K562 (cell line): ENCODE data around the gene TSHR.

Source experiments
- BACH1 ChIP-seq: fragments of 200-800 bp; sonication (Bioruptor generic); IDR thresholded peaks from 2 replicates; pipeline ENCODE4 v1.6.1; 2016; ENCODE audit warnings: missing genetic modification characterization, missing compliant biosample characterization
- CREB3L1 ChIP-seq: fragments of 450-650 bp; IDR thresholded peaks from 2 replicates; pipeline ENCODE4 v1.6.1; 2014; ENCODE audit warnings: low read depth, mild to moderate bottlenecking, moderate library complexity, borderline replicate concordance
- HDAC1 ChIP-seq, 2 experiments: fragments of 450-650 bp; IDR thresholded peaks; 2 replicates each; pipeline ENCODE4 v1.6.1; 2016 to 2017; ENCODE audit warnings: inconsistent platforms in 1 of 2, mild to moderate bottlenecking in 1 of 2, moderate library complexity in 1 of 2
- JUN ChIP-seq, 2 experiments: sonication (generic) in 1 of 2; formaldehyde crosslinking in 1 of 2; IDR thresholded peaks; 2 replicates each; pipeline versions ENCODE4 v1.6.1 to v1.8.0; 2012 to 2022; ENCODE audit warnings: borderline replicate concordance in 2 of 2, mild to moderate bottlenecking in 2 of 2, improper control_type of control experiment in 1 of 2, low read depth in 1 of 2, low read length in 1 of 2, missing genetic modification reagents in 1 of 2
- PURB ChIP-seq: sonication (generic); formaldehyde crosslinking; IDR thresholded peaks from 2 replicates; pipeline ENCODE4 v1.9.0; 2021; ENCODE audit warnings: low read depth, mild to moderate bottlenecking, missing genetic modification reagents
- ZFP1 ChIP-seq: fragments of 450-650 bp; formaldehyde crosslinking; IDR thresholded peaks from 2 replicates; pipeline ENCODE4 v1.4.0; 2020; ENCODE audit warnings: mild to moderate bottlenecking, mixed read lengths

GRCh38 chr14:80948291-80948690 is 7.1 kb upstream of the TSHR start:
- no peak for TF ChIP-seq ZFP1 (CRISPR knock-in tag)
- no peak for TF ChIP-seq PURB
- no peak for TF ChIP-seq HDAC1 (IDR thresholded peaks at IDR 0.05)
- TF ChIP-seq JUN (IDR thresholded peaks at IDR 0.05; ENCODE audit: borderline replicate concordance, low read depth, low read length): no peak
- TF ChIP-seq JUN (CRISPR knock-in tag; IDR thresholded peaks at IDR 0.05; ENCODE audit: borderline replicate concordance): no peak
- TF ChIP-seq BACH1: no peak
- TF ChIP-seq CREB3L1: no peak
